ENCODE results near the gene PCDHGA8. TPM values are rescaled to one million over a fixed set of nuclear protein-coding genes. Genes with fewer than 3 reads are reported as not detected.

Gene PCDHGA8
- total and polyA plus RNA-seq, 4 donors: 0.02 to 0.75 (median 0.13) TPM

DNA sequence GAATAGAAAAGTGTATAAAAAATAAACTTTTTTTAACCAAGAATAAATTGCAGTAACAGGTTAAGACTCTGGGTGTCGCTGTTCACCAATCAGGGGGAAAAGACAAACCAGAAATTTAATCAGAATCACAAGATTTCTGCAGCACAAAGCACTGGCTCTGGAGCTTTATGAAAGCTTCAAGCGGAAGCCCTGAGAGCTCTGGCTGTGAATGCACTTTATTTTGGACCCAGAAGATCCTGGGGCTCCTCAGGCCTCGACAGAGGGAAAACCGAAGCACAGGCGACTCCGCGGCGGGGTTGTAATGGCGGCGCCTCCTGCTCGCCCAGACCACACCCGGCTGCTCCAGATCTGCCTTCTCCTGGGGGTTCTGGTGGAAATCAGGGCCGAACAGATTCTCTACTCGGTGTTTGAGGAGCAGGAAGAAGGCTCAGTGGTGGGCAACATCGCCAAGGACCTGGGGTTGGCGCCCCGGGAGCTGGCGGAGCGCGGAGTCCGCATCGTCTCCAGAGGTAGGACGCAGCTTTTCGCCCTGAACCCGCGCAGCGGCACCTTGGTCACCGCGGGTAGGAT is 37.4 kb upstream of the PCDHGA8 start, which contains the start of gene PCDHGA4:
PCDHGA4 (plus strand) TSS at position 122 of the 570 bp plus-strand sequence; CDS start at position 209, 87 bp downstream.
- no peak within 1 kb of the TSS for H3K27ac ChIP-seq (ENCODE audit: low read depth in 1 of 2, low read length in 2 of 2)
- TF ChIP-seq FOXA1 (IDR thresholded peaks at IDR 0.05) (no peak), HNF4A (conservative IDR thresholded peaks at IDR 0.05) (no peak), HNF4G (IDR thresholded peaks at IDR 0.05) (no peak)
- 14% methylated on average over 29 of the region's 29 CpGs for WGBS
- no peak within 1 kb of the TSS for H3K9ac ChIP-seq (ENCODE audit: low read depth in 1 of 2, low read length in 2 of 2)
- peaks cover 34 to 69% (median 47%) of the 10 kb centered on the region in 4 donors for H3K9me3 ChIP-seq (ENCODE audit: control insufficient read depth in 4 of 4, low read length in 3 of 4)
- H3K27me3 ChIP-seq (ENCODE audit: control insufficient read depth in 4 of 4, insufficient read depth in 4 of 4, low read length in 3 of 4): peaks cover 0 to 2% (median under 1%) of the 10 kb centered on the region in 4 donors
- no peak for DNase-seq (ENCODE audit: low spot score)
- H3K4me3 ChIP-seq (ENCODE audit: low read depth in 1 of 3, low read length in 3 of 3): peak within 1 kb of the TSS; percentile 29 to 45 (median 33)
- H3K4me1 ChIP-seq (ENCODE audit: control insufficient read depth in 4 of 4, insufficient read depth in 4 of 4, low read length in 3 of 4): no peaks in the 10 kb centered on the region
- H3K36me3 ChIP-seq (ENCODE audit: control insufficient read depth in 4 of 4, insufficient read depth in 3 of 4, low read depth in 1 of 4, low read length in 3 of 4): peaks cover 0 to 3% (median 0%) of the 10 kb centered on the region in 4 donors

DNA sequence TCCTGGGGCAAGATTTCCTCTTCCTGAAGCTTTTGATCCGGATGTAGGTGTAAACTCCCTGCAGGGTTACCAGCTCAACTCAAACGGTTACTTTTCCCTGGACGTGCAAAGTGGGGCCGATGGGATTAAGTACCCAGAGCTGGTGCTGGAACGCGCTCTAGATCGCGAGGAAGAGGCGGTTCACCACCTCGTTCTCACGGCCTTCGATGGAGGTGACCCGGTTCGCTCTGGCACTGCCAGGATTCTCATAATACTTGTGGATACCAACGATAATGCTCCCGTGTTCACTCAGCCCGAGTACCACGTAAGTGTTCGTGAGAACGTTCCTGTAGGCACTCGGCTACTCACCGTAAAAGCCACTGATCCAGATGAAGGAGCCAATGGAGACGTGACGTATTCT is 36.8 kb upstream of the PCDHGA8 start:
- WGBS: 38% methylated on average over 24 of the region's 24 CpGs
- TF ChIP-seq GABPA (IDR thresholded peaks at IDR 0.05 in 1 of 2, conservative IDR thresholded peaks at IDR 0.05 in 1 of 2) (no peak), FOXA1 (IDR thresholded peaks at IDR 0.05) (no peak), RXRA (IDR thresholded peaks at IDR 0.05) (no peak), SP1 (IDR thresholded peaks at IDR 0.05) (no peak), NR2F2 (IDR thresholded peaks at IDR 0.05) (no peak), HNF4A (conservative IDR thresholded peaks at IDR 0.05) (no peak), EGR1 (IDR thresholded peaks at IDR 0.05; ENCODE audit: low read depth in 2 of 2) (no peak), RAD21 (IDR thresholded peaks at IDR 0.05) (no peak), TAF1 (conservative IDR thresholded peaks at IDR 0.05) (no peak), YY1 (IDR thresholded peaks at IDR 0.05) (no peak), HNF4G (IDR thresholded peaks at IDR 0.05) (no peak)
- TF ChIP-seq, protein P1, sequence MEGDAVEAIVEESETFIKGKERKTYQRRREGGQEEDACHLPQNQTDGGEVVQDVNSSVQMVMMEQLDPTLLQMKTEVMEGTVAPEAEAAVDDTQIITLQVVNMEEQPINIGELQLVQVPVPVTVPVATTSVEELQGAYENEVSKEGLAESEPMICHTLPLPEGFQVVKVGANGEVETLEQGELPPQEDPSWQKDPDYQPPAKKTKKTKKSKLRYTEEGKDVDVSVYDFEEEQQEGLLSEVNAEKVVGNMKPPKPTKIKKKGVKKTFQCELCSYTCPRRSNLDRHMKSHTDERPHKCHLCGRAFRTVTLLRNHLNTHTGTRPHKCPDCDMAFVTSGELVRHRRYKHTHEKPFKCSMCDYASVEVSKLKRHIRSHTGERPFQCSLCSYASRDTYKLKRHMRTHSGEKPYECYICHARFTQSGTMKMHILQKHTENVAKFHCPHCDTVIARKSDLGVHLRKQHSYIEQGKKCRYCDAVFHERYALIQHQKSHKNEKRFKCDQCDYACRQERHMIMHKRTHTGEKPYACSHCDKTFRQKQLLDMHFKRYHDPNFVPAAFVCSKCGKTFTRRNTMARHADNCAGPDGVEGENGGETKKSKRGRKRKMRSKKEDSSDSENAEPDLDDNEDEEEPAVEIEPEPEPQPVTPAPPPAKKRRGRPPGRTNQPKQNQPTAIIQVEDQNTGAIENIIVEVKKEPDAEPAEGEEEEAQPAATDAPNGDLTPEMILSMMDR (IDR thresholded peaks at IDR 0.05; ENCODE audit: low read depth, low read length, missing input control): no peak
- TF ChIP-seq, protein P2, sequence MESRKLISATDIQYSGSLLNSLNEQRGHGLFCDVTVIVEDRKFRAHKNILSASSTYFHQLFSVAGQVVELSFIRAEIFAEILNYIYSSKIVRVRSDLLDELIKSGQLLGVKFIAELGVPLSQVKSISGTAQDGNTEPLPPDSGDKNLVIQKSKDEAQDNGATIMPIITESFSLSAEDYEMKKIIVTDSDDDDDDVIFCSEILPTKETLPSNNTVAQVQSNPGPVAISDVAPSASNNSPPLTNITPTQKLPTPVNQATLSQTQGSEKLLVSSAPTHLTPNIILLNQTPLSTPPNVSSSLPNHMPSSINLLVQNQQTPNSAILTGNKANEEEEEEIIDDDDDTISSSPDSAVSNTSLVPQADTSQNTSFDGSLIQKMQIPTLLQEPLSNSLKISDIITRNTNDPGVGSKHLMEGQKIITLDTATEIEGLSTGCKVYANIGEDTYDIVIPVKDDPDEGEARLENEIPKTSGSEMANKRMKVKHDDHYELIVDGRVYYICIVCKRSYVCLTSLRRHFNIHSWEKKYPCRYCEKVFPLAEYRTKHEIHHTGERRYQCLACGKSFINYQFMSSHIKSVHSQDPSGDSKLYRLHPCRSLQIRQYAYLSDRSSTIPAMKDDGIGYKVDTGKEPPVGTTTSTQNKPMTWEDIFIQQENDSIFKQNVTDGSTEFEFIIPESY (IDR thresholded peaks at IDR 0.05): no peak
- TF ChIP-seq, protein P3, sequence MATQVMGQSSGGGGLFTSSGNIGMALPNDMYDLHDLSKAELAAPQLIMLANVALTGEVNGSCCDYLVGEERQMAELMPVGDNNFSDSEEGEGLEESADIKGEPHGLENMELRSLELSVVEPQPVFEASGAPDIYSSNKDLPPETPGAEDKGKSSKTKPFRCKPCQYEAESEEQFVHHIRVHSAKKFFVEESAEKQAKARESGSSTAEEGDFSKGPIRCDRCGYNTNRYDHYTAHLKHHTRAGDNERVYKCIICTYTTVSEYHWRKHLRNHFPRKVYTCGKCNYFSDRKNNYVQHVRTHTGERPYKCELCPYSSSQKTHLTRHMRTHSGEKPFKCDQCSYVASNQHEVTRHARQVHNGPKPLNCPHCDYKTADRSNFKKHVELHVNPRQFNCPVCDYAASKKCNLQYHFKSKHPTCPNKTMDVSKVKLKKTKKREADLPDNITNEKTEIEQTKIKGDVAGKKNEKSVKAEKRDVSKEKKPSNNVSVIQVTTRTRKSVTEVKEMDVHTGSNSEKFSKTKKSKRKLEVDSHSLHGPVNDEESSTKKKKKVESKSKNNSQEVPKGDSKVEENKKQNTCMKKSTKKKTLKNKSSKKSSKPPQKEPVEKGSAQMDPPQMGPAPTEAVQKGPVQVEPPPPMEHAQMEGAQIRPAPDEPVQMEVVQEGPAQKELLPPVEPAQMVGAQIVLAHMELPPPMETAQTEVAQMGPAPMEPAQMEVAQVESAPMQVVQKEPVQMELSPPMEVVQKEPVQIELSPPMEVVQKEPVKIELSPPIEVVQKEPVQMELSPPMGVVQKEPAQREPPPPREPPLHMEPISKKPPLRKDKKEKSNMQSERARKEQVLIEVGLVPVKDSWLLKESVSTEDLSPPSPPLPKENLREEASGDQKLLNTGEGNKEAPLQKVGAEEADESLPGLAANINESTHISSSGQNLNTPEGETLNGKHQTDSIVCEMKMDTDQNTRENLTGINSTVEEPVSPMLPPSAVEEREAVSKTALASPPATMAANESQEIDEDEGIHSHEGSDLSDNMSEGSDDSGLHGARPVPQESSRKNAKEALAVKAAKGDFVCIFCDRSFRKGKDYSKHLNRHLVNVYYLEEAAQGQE (IDR thresholded peaks at IDR 0.05): no peak
- TF ChIP-seq, protein P4, sequence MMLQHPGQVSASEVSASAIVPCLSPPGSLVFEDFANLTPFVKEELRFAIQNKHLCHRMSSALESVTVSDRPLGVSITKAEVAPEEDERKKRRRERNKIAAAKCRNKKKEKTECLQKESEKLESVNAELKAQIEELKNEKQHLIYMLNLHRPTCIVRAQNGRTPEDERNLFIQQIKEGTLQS (IDR thresholded peaks at IDR 0.05): no peak
- Histone ChIP-seq H3K4me3 (ENCODE audit: low read depth in 1 of 3, low read length in 3 of 3) (peak overlapping the region in 2 of 3 donors; percentile 29 to 45), H3K9ac (ENCODE audit: low read depth in 1 of 2, low read length in 2 of 2) (no peak overlapping the region), H3K9me3 (ENCODE audit: control insufficient read depth in 4 of 4, low read length in 3 of 4) (peaks cover 32 to 69% (median 47%) of the 10 kb centered on the region in 4 donors), H3K36me3 (ENCODE audit: control insufficient read depth in 4 of 4, insufficient read depth in 3 of 4, low read depth in 1 of 4, low read length in 3 of 4) (peaks cover 0 to 3% (median 0%) of the 10 kb centered on the region in 4 donors), H3K27me3 (ENCODE audit: control insufficient read depth in 4 of 4, insufficient read depth in 4 of 4, low read length in 3 of 4) (peaks cover 0 to 2% (median 0%) of the 10 kb centered on the region in 4 donors), H3K27ac (ENCODE audit: low read depth in 1 of 2, low read length in 2 of 2) (no peak overlapping the region), H3K4me1 (ENCODE audit: control insufficient read depth in 4 of 4, insufficient read depth in 4 of 4, low read length in 3 of 4) (no peaks in the 10 kb centered on the region)
- no peak for DNase-seq (ENCODE audit: low spot score)

Data from liver (tissue), 9 donors.